HepG2 (cell line): Measurements from ENCODE around the gene PRKN. TPM values are rescaled to one million over a fixed set of nuclear protein-coding genes. Genes with fewer than 3 reads are reported as not detected.

Experiments
- ATAC-seq: fragments of 200-7000 bp; cut with Tn5 transposase; 3 replicates; pipeline ENCODE4 v1.9.1; 2020; ENCODE audit warnings: mild to moderate bottlenecking, moderate library complexity
- BruUV-seq: library from RNA; stranded (reverse); fragments of 400-500 nt; replicated peaks from 2 replicates; lab custom pipeline; 2021; lab: Mats Ljungman, UMichigan
- CTCF ChIA-PET: fragments of 300-600 bp; formaldehyde crosslinking; extraction: SDS; loops from one replicate; lab custom pipeline; 2021; ENCODE audit warnings: low total read pairs, inconsistent platforms, low intra/inter-chr PET ratio; lab: Yijun Ruan, JAX
- POLR2A ChIA-PET: fragments of 350-600 bp; sonication (Branson Sonifier 250); formaldehyde crosslinking; loops from one replicate; lab custom pipeline; 2020; ENCODE audit warnings: antibody characterized with exemption, inconsistent platforms; lab: Yijun Ruan, JAX
- DNase-seq: peaks from one replicate; pipeline ENCODE4 v3.0.0-alpha.2; 2015; ENCODE audit warnings: low spot score
- FAIRE-seq: peaks from 3 replicates; lab custom pipeline; 2011; peaks lifted over from hg19 to GRCh38; lab: Jason Lieb, UNC
- H2AFZ ChIP-seq: one replicate; pipeline ENCODE4 v1.6.1; 2011; ENCODE audit warnings: low read length, inconsistent platforms
- H3K27ac ChIP-seq: fragments of 300-600 bp; 3 replicates; pipeline ENCODE4 v1.8.0; 2011; ENCODE audit warnings: mixed run types, mild to moderate bottlenecking, mixed read lengths, low read length, inconsistent platforms; ENCODE audit not compliant: insufficient read depth; ENCODE audit errors: extremely low read length
- H3K27me3 ChIP-seq, 2 experiments: fragments of 200-600 bp in 1 of 2; 2 replicates in 1 of 2; 3 replicates in 1 of 2; pipeline versions ENCODE4 v1.6.0 to v1.8.0; 2011; ENCODE audit warnings: low read length in 2 of 2, mild to moderate bottlenecking in 2 of 2, moderate library complexity in 2 of 2, inconsistent platforms in 1 of 2; ENCODE audit not compliant: insufficient read depth in 2 of 2, control insufficient read depth in 1 of 2
- H3K36me3 ChIP-seq, 2 experiments: fragments of 200-600 bp in 1 of 2; replicated peaks in 1 of 2; 2 replicates in 1 of 2; 3 replicates in 1 of 2; pipeline versions ENCODE4 v1.5.1 to v1.8.0; 2011; ENCODE audit warnings: low read length in 2 of 2, inconsistent platforms in 1 of 2; ENCODE audit not compliant: insufficient read depth in 2 of 2, control insufficient read depth in 1 of 2
- H3K4me1 ChIP-seq: 2 replicates; pipeline ENCODE4 v1.5.1; 2012; ENCODE audit warnings: low read length, inconsistent platforms; ENCODE audit not compliant: insufficient read depth
- H3K4me2 ChIP-seq: 2 replicates; pipeline ENCODE4 v1.6.0; 2011; ENCODE audit warnings: low read depth, low read length, inconsistent platforms
- H3K4me3 ChIP-seq, 3 experiments: fragments of 200-600 bp in 1 of 3; sonication (generic), shearing (Covaris generic) in 1 of 3; replicated peaks in 1 of 3; 2 replicates each; pipeline ENCODE4 v1.5.1; 2011 to 2016; ENCODE audit warnings: low read length in 3 of 3, inconsistent platforms in 2 of 3, low read depth in 2 of 3, mild to moderate bottlenecking in 2 of 3, control low read depth in 1 of 3, mixed read lengths in 1 of 3; ENCODE audit not compliant: insufficient read depth in 1 of 3
- H3K79me2 ChIP-seq: one replicate; pipeline ENCODE4 v1.6.1; 2011; ENCODE audit warnings: low read length, inconsistent platforms; ENCODE audit not compliant: insufficient read depth
- H3K9ac ChIP-seq: 2 replicates; pipeline ENCODE4 v1.6.0; 2011; ENCODE audit warnings: mild to moderate bottlenecking, low read depth, low read length, inconsistent platforms; ENCODE audit not compliant: insufficient read depth
- H3K9me3 ChIP-seq: 2 replicates; pipeline ENCODE4 v1.5.1; 2012; ENCODE audit warnings: mild to moderate bottlenecking, low read length
- H4K20me1 ChIP-seq: 2 replicates; pipeline ENCODE4 v1.6.0; 2011; ENCODE audit warnings: inconsistent platforms, mild to moderate bottlenecking, low read length, moderate library complexity; ENCODE audit not compliant: insufficient read depth
- BRCA1 ChIP-seq: sonication (generic); formaldehyde crosslinking; IDR thresholded peaks from 2 replicates; pipeline ENCODE4 v1.4.0; 2020; ENCODE audit warnings: missing genetic modification reagents
- CEBPB ChIP-seq: IDR thresholded peaks from 2 replicates; pipeline ENCODE4 v1.6.1; 2011; ENCODE audit warnings: low read depth, low read length, improper control_type of control experiment, borderline replicate concordance
- CREM ChIP-seq, 2 experiments: sonication (generic) in 1 of 2; formaldehyde crosslinking in 1 of 2; IDR thresholded peaks; 2 replicates each; pipeline versions ENCODE4 v1.4.0 to v1.6.1; 2016 to 2020; ENCODE audit warnings: antibody characterized with exemption in 1 of 2, mild to moderate bottlenecking in 1 of 2, missing genetic modification reagents in 1 of 2
- HES4 ChIP-seq: sonication (generic); formaldehyde crosslinking; IDR thresholded peaks from 2 replicates; pipeline ENCODE4 v1.9.0; 2021; ENCODE audit warnings: mild to moderate bottlenecking, missing genetic modification reagents, borderline replicate concordance
- NAIF1 ChIP-seq: sonication (generic); formaldehyde crosslinking; IDR thresholded peaks from 2 replicates; pipeline ENCODE4 v1.5.0; 2020; ENCODE audit warnings: mild to moderate bottlenecking, missing genetic modification reagents, borderline replicate concordance
- POLR2AphosphoS5 ChIP-seq: IDR thresholded peaks from 2 replicates; pipeline ENCODE4 v1.6.1; 2012; ENCODE audit warnings: low read depth, low read length
- SATB2 ChIP-seq: sonication (generic); formaldehyde crosslinking; IDR thresholded peaks from 2 replicates; pipeline ENCODE4 v1.5.0; 2020; ENCODE audit warnings: missing genetic modification reagents
- TCF12 ChIP-seq, 2 experiments: fragments of 450-650 bp in 1 of 2; sonication (generic) in 1 of 2; formaldehyde crosslinking in 1 of 2; IDR thresholded peaks; 2 replicates each; pipeline versions ENCODE4 v1.6.1 to v1.8.0; 2017 to 2022; ENCODE audit warnings: antibody characterized with exemption in 1 of 2, mild to moderate bottlenecking in 1 of 2, missing genetic modification reagents in 1 of 2, moderate library complexity in 1 of 2
- ZBTB20 ChIP-seq: sonication (generic); formaldehyde crosslinking; IDR thresholded peaks from 2 replicates; pipeline ENCODE4 v1.8.1; 2023; ENCODE audit warnings: missing genetic modification reagents, low read depth, mild to moderate bottlenecking, borderline replicate concordance
- ZNF350 ChIP-seq: sonication (generic); formaldehyde crosslinking; IDR thresholded peaks from 2 replicates; pipeline ENCODE4 v1.4.0; 2020; ENCODE audit warnings: mild to moderate bottlenecking, low read depth, missing genetic modification reagents, borderline replicate concordance
- ZNF564 ChIP-seq: sonication (generic); formaldehyde crosslinking; IDR thresholded peaks from 2 replicates; pipeline ENCODE4 v1.8.1; 2023; ENCODE audit warnings: mild to moderate bottlenecking, missing genetic modification reagents
- WGBS: methylation state at CpG from one replicate; pipeline ENCODE4 v1.1.6; 2017; ENCODE audit warnings: low lambda C conversion rate; 5-methylcytosine and 5-hydroxymethylcytosine counted together
- in situ Hi-C: cut with HindIII; loops from 2 replicates; pipeline ENCODE4 v1.10.0; 2017; ENCODE audit warnings: low pct_unique_long_range_greater_than_20kb; ENCODE audit not compliant: extremely low pct_ligation_motif_present
- intact Hi-C: fragments of 100-400 bp; cut with micrococcal nuclease; formaldehyde crosslinking; loops from one replicate; pipeline ENCODE4 v1.10.0; 2022; ENCODE audit not compliant: unreplicated experiment
- polyA plus RNA-seq, 8 experiments: library from polyadenylated mRNA; depleted of rRNA in 3 of 8; stranded (reverse) in 7 of 8; unstranded in 1 of 8; fragments of >200 nt; fragmentation: Illumina TruSeq in 4 of 8; extraction: Trizol in 4 of 8; gene quantifications; 2 replicates each; pipeline versions ENCODE4 v1.2.1 to v1.2.3, GENCODE V29; 2011 to 2016; ENCODE audit warnings: low read depth in 4 of 8, missing spikeins in 1 of 8, mixed read lengths in 1 of 8; ENCODE audit not compliant: insufficient read depth in 1 of 8
- total RNA-seq, 5 experiments: library from RNA; depleted of rRNA; stranded (reverse); fragments of >200 nt; fragmentation: Illumina TruSeq; extraction: Trizol; gene quantifications; 2 replicates each; pipeline ENCODE4 v1.2.3, GENCODE V29; 2016; ENCODE audit warnings: low read depth in 1 of 5
- TF ChIP-seq, protein P1 (sequence below): sonication (generic); formaldehyde crosslinking; conservative IDR thresholded peaks from 2 replicates; pipeline ENCODE4 v1.8.0; 2022; ENCODE audit warnings: mild to moderate bottlenecking, moderate library complexity, missing genetic modification reagents

PRKN gene
- total and polyA plus RNA-seq, 2 of the 13 experiments (the other 11 are each of a cell fraction or from before 2014, with no cell fraction given) = 0.31 to 0.44 TPM

GRCh38 chr6:162671580-162672165 is 55.9 kb downstream of the PRKN start:
- no peaks in the 10 kb centered on the region for H3K36me3 ChIP-seq
- CTCF ChIA-PET = no interaction called here
- H3K4me2 ChIP-seq = no peak overlapping the region
- peaks cover 9% of the 10 kb centered on the region; the same call in 1 of the 2 replicates for H3K9me3 ChIP-seq
- POLR2A ChIA-PET = no interaction called here
- ATAC-seq (no peak), DNase-seq (no peak), FAIRE-seq (no peak)
- H3K4me1 ChIP-seq = no peaks in the 10 kb centered on the region
- 40% methylated on average over 4 of the region's 4 CpGs for WGBS
- H3K27ac ChIP-seq = no peak overlapping the region
- no peaks in the 10 kb centered on the region for H4K20me1 ChIP-seq
- no peaks in the 10 kb centered on the region for H3K79me2 ChIP-seq
- H2AFZ ChIP-seq = no peak overlapping the region
- H3K9ac ChIP-seq = no peak overlapping the region
- in situ Hi-C loops (no loop called here), intact Hi-C loops (no loop called here)
- BruUV-seq = no TSS peak
- H3K27me3 ChIP-seq = no peaks in the 10 kb centered on the region
- TF ChIP-seq NAIF1 (CRISPR knock-in tag) (no peak), ZNF564 (CRISPR knock-in tag) (no peak), TCF12 (IDR thresholded peaks at IDR 0.05) (no peak), TCF12 (CRISPR knock-in tag; IDR thresholded peaks at IDR 0.05) (no peak), CREM (IDR thresholded peaks at IDR 0.05) (no peak), CREM (CRISPR knock-in tag; IDR thresholded peaks at IDR 0.05) (no peak), SATB2 (no peak), CEBPB (no peak), POLR2AphosphoS5 (no peak), BRCA1 (CRISPR knock-in tag) (no peak), ZBTB20 (CRISPR knock-in tag) (no peak), HES4 (CRISPR knock-in tag) (no peak), ZNF350 (CRISPR knock-in tag) (no peak)
- TF ChIP-seq, protein P1, sequence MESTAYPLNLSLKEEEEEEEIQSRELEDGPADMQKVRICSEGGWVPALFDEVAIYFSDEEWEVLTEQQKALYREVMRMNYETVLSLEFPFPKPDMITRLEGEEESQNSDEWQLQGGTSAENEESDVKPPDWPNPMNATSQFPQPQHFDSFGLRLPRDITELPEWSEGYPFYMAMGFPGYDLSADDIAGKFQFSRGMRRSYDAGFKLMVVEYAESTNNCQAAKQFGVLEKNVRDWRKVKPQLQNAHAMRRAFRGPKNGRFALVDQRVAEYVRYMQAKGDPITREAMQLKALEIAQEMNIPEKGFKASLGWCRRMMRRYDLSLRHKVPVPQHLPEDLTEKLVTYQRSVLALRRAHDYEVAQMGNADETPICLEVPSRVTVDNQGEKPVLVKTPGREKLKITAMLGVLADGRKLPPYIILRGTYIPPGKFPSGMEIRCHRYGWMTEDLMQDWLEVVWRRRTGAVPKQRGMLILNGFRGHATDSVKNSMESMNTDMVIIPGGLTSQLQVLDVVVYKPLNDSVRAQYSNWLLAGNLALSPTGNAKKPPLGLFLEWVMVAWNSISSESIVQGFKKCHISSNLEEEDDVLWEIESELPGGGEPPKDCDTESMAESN = no peak
- H3K4me3 ChIP-seq = no peak overlapping the region
